Measurements from ENCODE around the gene BARX2. TPM values are rescaled to one million over a fixed set of nuclear protein-coding genes. Genes with fewer than 3 reads are reported as not detected.

BARX2 gene
- polyA plus RNA-seq, 1 donor from 2014 or later = not detected

- TF ChIP-seq REST (IDR thresholded peaks at IDR 0.05; ENCODE audit: borderline replicate concordance) (no peak), EP300 (conservative IDR thresholded peaks at IDR 0.05; ENCODE audit: poor library complexity, severe bottlenecking) (no peak), TAF1 (IDR thresholded peaks at IDR 0.05; ENCODE audit: low read depth) (no peak)
Observed at GRCh38 chr11:129458756-129459535, 83.3 kb downstream of the BARX2 start (continued).

- TF ChIP-seq MXI1 (conservative IDR thresholded peaks at IDR 0.05; ENCODE audit: poor library complexity, severe bottlenecking) = no peak
- TF ChIP-seq EZH2 (IDR thresholded peaks at IDR 0.05; ENCODE audit: borderline replicate concordance, insufficient read depth, low read length, poor library complexity, severe bottlenecking) = no peak
- TF ChIP-seq CTCF (IDR thresholded peaks at IDR 0.05; ENCODE audit: poor library complexity, severe bottlenecking) = no peak
- no peak for TF ChIP-seq SMC3 (conservative IDR thresholded peaks at IDR 0.05; ENCODE audit: poor library complexity)
- TF ChIP-seq REST (IDR thresholded peaks at IDR 0.05; ENCODE audit: borderline replicate concordance) = no peak
- TF ChIP-seq EP300 (conservative IDR thresholded peaks at IDR 0.05; ENCODE audit: poor library complexity, severe bottlenecking) = no peak
- no peak for TF ChIP-seq RAD21 (conservative IDR thresholded peaks at IDR 0.05)
- no peak for TF ChIP-seq TAF1 (IDR thresholded peaks at IDR 0.05; ENCODE audit: low read depth)
- no peak for TF ChIP-seq POLR2AphosphoS5 (IDR thresholded peaks at IDR 0.05)
- H3K9me2 ChIP-seq (ENCODE audit: insufficient read depth, low read length) = no peaks in the 10 kb centered on the region
- H3K79me2 ChIP-seq (replicated peaks; ENCODE audit: insufficient read depth, low read length) = no peaks in the 10 kb centered on the region
- H4K20me1 ChIP-seq (ENCODE audit: insufficient read depth) = no peaks in the 10 kb centered on the region
- H3K4me2 ChIP-seq (ENCODE audit: low read length) = no peak overlapping the region
- no peak overlapping the region for H3K9ac ChIP-seq (ENCODE audit: low read length)
- H3F3A ChIP-seq (ENCODE audit: insufficient read depth, low read length, poor library complexity, severe bottlenecking) = no peaks in the 10 kb centered on the region
- no peak overlapping the region for H3K27ac ChIP-seq (ENCODE audit: low read length)
- no peaks in the 10 kb centered on the region for H3K36me3 ChIP-seq (ENCODE audit: insufficient read depth, low read length)
- H3K27me3 ChIP-seq (ENCODE audit: insufficient read depth, low read depth, low read length) = no peaks in the 10 kb centered on the region
- no peak overlapping the region for H2AFZ ChIP-seq (ENCODE audit: low read depth, low read length)
- no peaks in the 10 kb centered on the region for H3K9me3 ChIP-seq (ENCODE audit: low read length)
- no peak overlapping the region for H3K4me3 ChIP-seq (ENCODE audit: low read length)
Observed at GRCh38 chr11:129460714-129461113, 85.1 kb downstream of the BARX2 start.

Data from neural cell (in vitro differentiated cells).